Uterus (tissue), 2 donors: Measurements from ENCODE around the gene LENG8.

Experiments used
- POLR2A ChIP-seq, 2 donors: fragments of 450-650 bp; IDR thresholded peaks; one replicate each; pipeline ENCODE4 v1.6.1; 2016; ENCODE audit warnings: antibody characterized with exemption in 2 of 2, mild to moderate bottlenecking in 1 of 2, moderate library complexity in 1 of 2
- TF ChIP-seq, protein P1 (sequence below), 4 experiments: fragments of 200-600 bp in 2 of 4; fragments of 450-650 bp in 2 of 4; sonication (generic) in 2 of 4; IDR thresholded peaks; one replicate each; pipeline ENCODE4 v1.5.1; 2016 to 2019; ENCODE audit warnings: antibody characterized with exemption in 4 of 4, mild to moderate bottlenecking in 2 of 4, moderate library complexity in 1 of 4

DNA sequence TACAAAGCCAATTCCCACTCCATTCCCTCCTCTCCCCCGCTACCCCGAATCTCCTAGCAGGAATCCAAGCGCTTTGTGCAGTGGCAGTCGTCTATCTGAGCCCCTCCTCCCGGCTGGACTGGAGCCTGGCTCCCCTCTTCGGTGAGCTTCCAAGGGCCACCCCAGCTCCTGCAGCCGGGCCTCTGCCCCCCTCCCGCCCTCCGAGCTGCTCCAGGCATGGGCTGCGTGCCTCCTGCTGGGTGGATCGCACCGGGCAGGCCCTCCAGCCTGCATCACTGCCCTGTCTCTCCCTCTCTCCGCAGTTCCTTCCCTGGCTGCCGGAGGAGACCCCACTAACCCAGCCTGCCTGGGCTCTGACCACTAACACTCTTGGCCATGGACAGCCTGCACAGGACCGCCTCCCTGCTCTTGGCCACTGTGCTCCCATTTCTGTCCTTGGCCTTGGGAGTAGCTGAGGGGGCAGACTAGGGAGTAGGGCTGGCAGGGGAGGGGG, 12.9 kb upstream of the LENG8 start:
- TF ChIP-seq POLR2A (IDR thresholded peaks at IDR 0.05), result no peak
- TF ChIP-seq, protein P1, sequence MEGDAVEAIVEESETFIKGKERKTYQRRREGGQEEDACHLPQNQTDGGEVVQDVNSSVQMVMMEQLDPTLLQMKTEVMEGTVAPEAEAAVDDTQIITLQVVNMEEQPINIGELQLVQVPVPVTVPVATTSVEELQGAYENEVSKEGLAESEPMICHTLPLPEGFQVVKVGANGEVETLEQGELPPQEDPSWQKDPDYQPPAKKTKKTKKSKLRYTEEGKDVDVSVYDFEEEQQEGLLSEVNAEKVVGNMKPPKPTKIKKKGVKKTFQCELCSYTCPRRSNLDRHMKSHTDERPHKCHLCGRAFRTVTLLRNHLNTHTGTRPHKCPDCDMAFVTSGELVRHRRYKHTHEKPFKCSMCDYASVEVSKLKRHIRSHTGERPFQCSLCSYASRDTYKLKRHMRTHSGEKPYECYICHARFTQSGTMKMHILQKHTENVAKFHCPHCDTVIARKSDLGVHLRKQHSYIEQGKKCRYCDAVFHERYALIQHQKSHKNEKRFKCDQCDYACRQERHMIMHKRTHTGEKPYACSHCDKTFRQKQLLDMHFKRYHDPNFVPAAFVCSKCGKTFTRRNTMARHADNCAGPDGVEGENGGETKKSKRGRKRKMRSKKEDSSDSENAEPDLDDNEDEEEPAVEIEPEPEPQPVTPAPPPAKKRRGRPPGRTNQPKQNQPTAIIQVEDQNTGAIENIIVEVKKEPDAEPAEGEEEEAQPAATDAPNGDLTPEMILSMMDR (IDR thresholded peaks at IDR 0.05), result no peak
